Activated CD8-positive, alpha-beta memory T cell treated with anti-CD3 and anti-CD28 coated beads for 48 hours (primary cell): ENCODE results near the gene DDX10.
"Not testable (repeated sequence)": the region's sequence is repeated elsewhere in the genome, so short reads cannot be mapped to it uniquely, and the experiment has no call there.

Experiments
- DNase-seq, 3 experiments: peaks; one replicate each; pipeline ENCODE4 v3.0.0-alpha.2; 2020; ENCODE audit warnings: low read depth in 2 of 3, low spot score in 2 of 3

The DDX10 gene

DNA sequence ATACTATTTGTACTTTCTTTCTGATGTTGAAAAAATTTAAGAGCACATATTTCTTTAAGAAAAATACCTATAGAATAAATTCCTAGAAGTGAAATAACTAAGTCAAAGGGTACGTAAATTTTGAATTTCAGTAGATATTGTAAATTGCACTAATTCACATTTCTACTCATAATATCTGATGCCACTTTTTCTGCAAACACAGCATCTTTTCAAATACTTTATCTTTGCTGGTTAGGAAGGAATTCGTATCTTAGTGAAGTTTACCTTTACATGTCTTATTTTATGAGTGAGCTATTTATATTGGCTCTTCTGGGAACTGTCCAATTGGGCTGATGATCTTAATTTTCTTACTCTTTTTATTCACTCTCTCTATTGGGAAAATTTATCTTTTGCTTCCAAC is 148.2 kb downstream of the DDX10 start:
- no peak for DNase-seq

DNA sequence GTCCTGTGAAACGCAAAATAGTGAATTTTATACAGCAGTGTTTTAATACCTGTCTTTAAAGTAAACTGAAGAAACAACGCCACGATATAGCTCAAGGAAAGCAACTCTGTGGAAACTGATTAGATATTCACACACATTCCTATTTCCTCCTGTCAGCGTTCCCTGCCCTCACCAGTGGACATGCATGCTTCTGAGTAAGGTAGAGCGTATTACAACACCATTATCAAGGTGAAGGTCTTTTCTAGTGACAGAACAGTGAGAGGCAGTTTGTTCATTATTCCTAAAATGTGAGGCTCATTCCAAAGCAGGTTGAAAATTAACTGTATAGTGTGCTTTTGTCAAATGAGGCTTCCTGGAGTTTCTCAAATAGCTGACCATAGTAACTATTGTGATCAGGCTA is 153.1 kb downstream of the DDX10 start:
- no peak for DNase-seq

DNA sequence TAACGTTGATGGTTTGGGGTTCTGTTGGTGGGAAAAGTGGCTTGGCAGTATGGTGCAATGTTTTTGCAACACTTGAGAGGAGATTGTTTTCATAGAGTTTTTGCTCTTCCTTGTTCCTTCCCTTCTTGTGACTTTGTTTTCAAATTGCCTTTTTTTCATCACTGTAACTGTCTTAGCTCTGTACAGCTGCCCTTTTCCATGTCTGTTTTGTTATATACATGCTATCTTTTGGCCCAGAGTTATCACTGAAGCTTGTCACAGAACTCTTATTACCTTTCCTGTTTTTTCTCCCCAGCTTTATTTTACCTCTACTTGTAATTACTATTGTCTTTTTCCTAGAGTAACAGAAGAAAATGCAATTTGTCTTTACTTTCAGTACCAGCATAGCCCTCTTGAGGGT is 154.1 kb downstream of the DDX10 start:
- DNase-seq, result no peak

DNA sequence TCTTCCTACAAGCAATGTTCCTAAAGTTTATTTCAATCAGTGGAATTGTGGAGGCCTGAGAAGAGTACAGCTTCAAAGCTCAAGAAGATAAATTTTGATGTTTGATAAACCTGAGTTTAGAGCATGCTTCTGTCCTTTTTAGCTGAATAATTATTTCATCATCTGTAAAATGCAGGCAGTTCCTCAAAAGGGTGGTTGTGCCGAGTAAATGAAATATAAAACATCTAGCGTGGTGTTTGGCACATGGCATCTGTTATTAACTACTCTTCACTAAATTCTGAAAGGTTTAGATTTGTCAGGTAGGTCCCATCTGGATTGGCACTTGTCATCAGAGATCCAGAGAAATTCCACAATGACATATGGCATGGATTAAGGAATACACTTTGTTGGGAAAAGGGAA is 155.1 kb downstream of the DDX10 start:
- DNase-seq, result no peak

DNA sequence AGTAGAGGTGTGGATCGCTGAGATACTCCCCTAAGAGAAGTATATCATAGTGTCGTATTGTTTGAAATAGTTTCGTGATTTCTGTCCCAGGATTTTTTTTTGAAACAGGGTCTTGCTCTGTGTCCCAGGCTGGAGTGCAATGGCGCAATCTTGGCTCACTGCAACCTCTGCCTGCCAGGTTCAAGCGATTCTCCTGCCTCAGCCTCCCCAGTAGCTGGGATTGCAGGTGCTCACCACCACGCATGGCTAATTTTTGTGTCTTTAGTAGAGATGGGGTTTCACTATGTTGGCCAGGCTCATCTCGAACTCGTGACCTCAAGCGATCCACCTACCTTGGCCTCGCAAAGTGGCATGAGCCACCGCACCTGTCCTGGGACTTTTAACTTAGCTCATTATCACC is 159.1 kb downstream of the DDX10 start:
- not testable (repeated sequence) for DNase-seq

DNA sequence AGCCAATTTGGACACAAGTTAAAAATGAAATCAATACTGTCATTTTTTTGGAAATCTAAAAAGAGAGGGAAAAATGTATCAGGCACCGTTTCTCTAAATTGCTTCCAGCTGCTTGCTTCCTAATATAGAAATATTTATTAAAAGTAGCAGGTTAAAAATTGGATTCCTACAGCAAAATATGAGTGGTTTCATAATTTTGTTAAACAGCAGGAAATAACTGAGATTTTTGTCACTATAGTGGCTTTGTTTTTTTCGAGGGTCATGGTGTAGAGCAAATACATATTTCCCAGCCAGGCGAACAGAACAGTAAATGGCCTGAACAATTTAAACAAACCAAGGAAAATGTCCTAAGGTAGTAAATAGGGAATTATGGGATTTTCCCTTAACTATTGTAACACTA is 159.7 kb downstream of the DDX10 start:
- no peak for DNase-seq

DNA sequence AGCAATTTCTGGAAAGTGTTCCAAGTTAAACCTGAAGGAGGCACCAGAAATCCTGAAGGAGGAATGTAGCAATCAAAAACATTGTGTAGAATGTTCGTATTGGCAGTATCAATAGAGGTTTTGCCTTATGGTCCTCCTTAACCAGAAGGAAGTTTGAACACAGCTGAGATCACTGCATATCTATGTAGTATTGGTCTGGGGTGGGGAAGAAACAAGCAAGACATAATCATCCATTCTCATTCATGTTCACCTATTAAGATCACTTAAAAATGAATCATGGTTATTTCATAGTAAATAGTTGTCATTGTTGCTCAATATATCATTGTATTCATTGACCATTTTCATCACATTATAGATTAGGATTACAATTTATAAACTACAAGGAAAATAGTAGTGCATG is 160.5 kb downstream of the DDX10 start:
- DNase-seq, result no peak

DNA sequence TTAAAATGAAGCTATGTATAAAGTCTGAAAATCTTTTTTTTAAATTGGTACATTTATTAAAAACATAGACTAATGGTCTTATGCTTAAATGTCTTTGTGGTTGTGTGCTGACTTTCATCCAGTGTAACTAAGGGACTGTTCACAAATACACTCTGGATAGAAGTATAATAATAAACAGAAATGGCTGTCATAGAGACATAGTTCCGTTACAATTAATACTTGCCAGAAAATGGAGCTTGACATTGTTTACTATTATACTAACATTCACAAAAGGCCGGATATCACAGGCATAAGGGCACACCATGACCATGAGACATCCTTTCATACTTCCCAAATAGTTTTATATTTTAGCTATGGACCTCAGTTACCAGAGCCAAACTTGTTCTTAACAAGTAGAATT is 161.3 kb downstream of the DDX10 start:
- no peak for DNase-seq

DNA sequence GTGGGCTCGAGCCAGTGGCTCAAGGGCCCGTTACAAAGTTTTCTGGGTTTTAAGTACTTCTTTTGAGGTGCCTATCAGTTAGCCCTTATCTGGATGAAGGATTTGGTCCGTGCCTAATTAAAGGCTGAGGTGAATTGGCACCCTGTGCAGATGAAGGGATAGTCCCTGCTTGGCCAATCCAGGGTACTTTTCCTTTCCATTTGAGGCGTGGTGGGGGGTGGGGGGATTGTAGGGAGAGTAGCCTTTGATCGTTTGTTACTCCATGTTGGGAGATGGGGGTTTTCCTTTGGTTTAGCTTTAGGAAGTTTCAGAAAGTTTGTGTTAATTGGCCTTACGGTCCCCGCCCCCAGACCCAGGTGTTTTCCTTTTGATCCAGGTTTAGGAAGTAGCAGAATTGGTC is 170.8 kb downstream of the DDX10 start:
- no peak for DNase-seq

DNA sequence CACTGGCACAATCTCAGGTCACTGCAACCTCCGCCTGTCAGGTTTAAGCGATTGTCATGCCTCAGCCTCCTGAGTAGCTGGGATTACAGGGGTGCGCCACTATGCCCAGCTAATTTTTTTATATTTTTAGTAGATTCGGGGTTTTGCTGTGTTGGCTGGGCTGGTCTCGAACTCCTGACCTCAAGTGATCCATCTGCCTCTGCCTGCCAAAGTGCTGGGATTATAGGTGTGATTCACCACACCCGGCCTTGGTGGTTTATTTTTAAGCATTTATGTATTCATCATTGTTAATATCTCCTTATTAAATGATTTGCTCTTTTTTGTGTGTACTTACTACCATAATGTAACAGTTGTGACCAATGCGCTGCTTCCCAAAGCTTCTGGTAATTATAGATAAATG is 171.7 kb downstream of the DDX10 start:
- DNase-seq, result no peak

DNA sequence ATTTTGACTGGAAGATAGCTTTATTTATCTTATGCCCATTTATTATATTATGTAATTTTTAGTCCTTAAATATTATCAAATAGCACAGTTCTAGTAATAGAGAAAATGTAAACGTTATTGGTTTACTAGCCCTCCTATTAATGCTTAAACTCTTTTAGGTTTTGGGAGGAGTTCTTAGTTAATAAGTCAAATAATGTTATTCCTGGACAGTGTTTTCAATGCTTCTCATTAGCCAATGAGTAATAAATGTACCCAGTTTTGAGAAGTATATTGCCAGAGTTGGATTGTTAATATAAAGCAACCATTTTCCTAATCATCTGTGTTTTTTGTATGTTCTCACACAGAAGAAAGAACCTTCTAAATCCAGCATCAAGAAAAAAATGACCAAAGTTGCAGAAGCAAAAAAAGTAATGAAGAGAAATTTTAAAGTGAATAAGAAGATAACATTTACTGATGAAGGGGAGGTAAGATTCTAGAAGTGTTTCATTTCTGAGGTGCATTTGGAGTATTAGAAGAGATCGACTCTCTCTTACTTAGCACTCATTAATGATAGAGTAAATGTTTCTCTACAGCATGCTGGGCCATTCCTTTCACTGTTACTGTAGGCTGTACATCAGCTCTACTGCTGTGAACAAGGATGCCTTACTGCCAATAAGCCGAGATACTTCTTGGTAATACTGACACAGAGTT is 173.4 kb downstream of the DDX10 start:
- no peak for DNase-seq

DNA sequence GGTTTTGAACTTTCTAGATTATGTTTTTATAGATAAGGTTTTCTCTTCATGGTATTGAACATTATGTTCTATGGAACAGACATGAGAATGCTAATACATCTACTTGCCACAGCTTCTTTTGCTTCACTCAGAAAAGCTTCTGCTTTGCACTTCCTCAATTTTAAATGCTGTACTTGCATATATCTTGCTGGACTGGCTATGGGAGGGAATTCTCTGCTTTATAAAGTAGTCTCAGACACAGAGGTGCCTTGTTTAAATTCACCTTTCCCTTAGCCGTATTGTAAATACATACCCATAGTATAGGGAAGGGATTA is 173.9 kb downstream of the DDX10 start:
- DNase-seq, result no peak

DNA sequence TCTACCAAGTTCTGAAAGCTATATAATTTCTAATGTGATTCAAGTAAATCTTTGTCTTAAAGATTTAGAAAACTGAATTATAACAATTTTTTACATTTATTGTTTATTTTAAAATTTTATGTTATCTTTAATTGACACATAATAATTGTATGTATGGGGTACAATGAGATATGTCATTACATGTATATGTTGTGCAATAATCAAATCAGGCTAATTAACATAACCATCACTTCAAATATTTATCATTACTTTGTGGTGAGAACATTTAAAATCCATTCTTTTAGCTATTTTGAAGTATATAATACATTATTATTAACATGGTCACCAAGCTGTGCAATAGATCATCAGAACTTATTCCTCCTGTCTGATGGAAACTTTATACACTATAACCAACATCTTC is 181.1 kb downstream of the DDX10 start:
- no peak for DNase-seq

DNA sequence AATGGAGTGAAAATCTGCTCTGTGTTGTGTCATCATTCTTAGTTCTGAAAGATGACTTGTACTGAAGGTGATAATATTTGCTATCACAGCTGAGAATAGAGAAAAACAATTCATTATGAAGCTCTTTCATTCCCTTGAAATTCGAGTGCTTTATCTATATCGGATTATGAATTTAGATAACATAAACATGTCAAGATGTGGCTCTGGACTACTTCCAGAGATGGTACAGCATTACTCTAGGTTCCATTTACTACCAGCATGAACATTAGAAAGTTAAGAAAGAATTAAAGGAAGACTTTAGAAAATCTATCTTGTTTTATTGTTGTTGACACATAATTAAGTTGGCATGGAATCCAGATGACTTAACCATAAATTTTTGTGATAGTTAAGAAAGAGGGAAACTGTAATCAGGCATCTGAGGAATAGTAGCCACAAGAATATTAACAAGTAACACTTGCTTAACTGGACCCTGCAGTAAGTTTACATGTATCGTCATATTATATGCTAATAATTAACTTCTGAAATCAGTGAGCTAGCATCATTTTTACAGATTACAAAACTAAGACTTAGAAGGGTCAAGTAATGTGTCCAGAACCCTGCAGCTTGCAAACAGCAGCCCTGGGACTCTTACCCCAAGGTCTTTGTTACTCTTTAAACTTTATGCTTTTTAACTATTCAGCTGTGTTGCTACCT is 182.6 kb downstream of the DDX10 start:
- no peak for DNase-seq

DNA sequence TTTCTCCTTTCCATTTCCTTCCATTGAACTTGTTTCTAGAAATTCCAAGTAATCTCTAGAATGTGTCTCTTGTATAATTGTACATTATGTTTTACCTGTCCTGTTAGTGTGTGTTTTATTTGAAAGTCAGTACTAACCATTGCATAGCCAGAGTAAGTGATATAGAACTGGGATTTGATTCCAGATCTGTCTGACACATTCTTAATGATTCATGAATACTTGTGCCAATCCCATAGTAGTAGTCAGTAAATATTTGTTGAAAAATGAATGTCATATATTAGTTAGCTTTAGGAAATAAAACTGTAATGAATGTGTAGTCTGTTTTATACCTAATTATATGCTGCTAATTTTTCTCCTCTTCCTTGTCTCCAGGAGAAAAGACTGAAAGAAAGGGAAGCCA is 186.9 kb downstream of the DDX10 start:
- DNase-seq, result no peak

DNA sequence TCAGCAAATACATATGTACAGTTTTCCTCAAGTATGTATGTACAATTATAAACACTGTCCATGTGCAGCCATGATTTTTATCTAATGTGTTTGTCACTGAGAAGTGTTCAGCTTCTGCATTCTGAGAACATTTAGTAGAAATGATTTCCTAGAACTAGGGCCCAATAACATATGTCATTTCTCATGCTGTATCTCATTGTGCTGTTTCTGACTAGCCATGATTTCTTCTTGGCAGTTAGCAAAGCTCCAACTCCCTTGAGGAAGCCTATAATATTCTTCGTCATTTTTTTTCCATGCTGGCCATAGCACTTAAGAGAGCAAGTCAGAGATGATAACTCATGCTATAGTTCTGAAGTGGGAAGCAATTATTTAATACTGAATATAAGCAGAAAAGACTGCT is 187.8 kb downstream of the DDX10 start:
- DNase-seq, result no peak

DNA sequence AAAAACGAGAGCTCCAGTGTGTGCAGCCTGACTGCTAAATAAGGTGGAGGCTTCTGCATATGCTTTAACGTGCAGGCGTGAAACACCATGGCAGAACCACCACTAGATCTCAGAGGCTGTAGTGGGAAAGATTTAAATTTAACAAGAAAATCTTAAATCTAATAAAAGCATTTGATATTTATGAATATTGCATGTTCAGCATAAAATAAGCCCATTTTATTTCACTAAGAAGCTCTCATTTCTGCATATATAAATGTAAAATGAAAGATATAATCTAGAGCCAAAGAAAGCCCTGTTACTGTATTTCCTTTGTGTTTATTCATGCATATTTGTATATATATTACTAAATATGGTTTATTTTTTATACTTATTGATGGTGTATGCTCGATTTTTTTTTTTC is 188.3 kb downstream of the DDX10 start:
- DNase-seq, result no peak

DNA sequence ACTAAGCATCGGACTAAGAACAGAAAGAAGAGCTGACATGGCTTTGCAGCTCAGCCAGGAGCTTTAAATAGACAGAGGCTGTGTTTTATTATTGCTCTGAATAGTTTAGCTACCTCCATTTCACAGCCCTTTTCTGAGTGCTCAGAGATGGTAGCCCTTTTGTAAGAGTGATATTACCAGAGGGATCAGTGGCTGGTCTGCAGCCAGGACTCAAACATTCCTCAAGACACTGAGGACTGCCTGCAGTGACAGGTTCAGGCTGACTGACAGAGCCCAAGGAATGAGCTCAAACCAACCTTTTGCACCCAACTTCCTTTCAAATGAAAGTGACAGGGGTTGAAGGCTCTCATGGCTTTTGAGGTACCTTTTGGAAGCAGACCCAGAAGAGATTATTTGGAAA is 189.0 kb downstream of the DDX10 start:
- no peak for DNase-seq

DNA sequence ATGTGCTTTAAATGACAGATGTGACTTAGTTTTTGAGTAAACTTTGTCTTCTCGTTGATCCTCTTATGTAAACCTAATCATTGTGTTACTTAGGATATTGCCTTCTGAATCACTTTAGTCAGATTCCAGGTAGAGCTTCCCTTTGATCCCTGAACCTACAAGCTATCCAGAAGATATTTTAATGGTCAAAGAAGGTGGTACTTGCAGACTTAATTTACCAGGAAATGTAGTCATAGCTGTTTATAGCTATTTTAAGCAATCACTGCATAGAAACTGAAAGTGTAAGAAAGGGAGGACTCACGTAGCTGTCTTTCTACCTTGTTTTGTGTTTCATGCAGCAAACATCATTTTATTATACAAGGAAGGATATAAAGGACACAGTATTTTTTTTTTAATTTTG is 189.5 kb downstream of the DDX10 start:
- no peak for DNase-seq

DNA sequence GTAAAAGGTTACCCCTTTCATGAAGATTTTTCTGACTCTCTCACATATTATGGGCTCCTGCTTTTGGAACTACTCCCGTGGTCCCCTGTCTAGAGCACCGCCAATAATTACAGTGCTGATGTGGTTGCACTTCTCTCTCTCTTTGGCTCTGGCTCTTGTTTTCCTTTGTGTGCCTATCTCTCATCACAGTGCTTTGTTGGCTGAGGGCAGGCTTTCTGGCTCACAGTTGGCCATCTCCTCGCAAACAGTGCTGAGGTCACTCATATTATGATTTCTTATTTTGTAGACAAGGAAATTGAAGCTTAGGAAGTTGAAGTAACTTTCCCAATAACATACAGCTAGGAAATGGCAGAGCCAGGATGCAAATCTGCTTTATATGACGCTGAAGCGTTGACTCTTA is 192.5 kb downstream of the DDX10 start:
- DNase-seq, result no peak

DNA sequence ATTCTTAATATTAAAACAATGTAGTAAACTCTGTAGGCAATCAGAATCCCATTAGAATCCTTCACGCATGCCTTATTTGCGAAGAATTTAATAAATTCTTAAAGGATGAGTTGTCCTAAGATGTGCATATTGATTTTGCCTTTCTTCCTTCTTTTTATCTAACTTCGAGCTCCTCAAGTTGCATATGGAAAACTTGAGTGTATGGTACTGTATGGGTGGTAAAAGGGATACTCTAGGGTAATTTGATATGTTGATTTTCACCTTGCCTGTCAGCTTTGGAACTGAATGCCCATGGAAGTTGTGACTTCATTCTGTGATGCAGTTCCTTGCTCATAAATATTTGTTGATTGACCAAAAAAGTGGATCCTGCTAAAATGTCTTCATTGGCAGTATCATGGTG is 193.8 kb downstream of the DDX10 start:
- no peak for DNase-seq

DNA sequence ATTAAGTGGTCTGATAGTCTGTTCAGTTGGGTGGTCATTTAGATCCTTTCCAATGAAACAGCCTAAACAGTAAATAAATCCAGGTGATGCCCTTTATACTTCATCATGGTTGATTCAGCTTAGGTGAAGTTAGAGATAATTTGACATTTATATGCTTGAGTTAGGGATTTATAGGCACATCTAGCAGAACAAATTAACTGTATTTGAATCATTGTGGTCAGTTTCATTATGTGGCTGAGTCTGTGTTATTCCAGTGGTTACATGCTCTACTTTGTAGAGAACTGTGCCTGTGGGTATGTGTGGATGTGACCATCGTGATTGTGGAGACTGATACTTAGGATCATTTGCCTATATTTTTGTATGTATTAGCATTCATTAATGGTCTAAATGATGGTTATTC is 194.6 kb downstream of the DDX10 start:
- DNase-seq, result no peak

DNA sequence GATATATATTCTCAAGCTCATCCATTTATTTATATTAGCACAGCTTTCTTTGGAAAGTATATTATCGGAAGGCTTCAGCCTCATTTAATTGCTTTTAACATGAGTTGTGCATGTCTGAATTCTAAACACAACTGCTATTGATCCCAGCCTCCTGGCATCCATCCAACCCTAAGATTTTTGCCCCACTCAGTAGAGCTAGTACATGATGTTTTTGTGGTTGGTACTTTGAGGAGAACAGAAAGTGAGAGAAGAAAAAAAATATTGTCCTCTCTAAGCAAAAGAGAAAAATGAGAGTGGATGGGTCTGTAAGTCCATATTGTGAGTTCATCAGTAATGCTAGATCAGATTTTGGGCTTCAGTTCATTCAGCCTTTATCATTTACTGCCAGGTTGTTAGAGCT is 198.7 kb downstream of the DDX10 start:
- no peak for DNase-seq
